ENCODE measurements around the gene COL18A1.

The COL18A1 gene

GRCh38 chr21:45538381-45539045 is 133.5 kb downstream of the COL18A1 start:
- DNase-seq: no peak

- DNase-seq: no peak
These were observed 134.3 kb downstream of the COL18A1 start for GRCh38 chr21:45539046-45539795.

- DNase-seq: no peak
These were observed 135.0 kb downstream of the COL18A1 start for GRCh38 chr21:45539796-45540600.

GRCh38 chr21:45540601-45540970 is 135.6 kb downstream of the COL18A1 start:
- no peak for DNase-seq

- peak; percentile 34 for DNase-seq
These were observed 136.5 kb downstream of the COL18A1 start for GRCh38 chr21:45541221-45542039.

- DNase-seq: no peak
These were observed 137.3 kb downstream of the COL18A1 start, which contains the start of gene SLC19A1 for GRCh38 chr21:45542242-45542666. TSS of gene SLC19A1 (minus strand) at chr21:45542440. CDS start at chr21:45537959, 4,481 bp downstream.

GRCh38 chr21:45542667-45543370 is 137.9 kb downstream of the COL18A1 start:
- no peak for DNase-seq

- DNase-seq: no peak
These were observed 138.4 kb downstream of the COL18A1 start for GRCh38 chr21:45543371-45543709.

GRCh38 chr21:45543710-45544448 is 138.9 kb downstream of the COL18A1 start:
- no peak for DNase-seq

- DNase-seq: no peak
These were observed 139.7 kb downstream of the COL18A1 start for GRCh38 chr21:45544449-45545235.

- no peak for DNase-seq
These were observed 140.2 kb downstream of the COL18A1 start for GRCh38 chr21:45545236-45545570.

- no peak for DNase-seq
These were observed 140.9 kb downstream of the COL18A1 start for GRCh38 chr21:45545691-45546531.

GRCh38 chr21:45546636-45547544 is 141.9 kb downstream of the COL18A1 start:
- DNase-seq: no peak

- DNase-seq: no peak
These were observed 142.6 kb downstream of the COL18A1 start for GRCh38 chr21:45547545-45547900.

- no peak for DNase-seq
These were observed 143.9 kb downstream of the COL18A1 start for GRCh38 chr21:45548711-45549491.

- DNase-seq: no peak
These were observed 144.9 kb downstream of the COL18A1 start for GRCh38 chr21:45549626-45550463.
